Measurements from ENCODE around the gene DOK3.

GRCh38 chr5:177554474-177555111 is 45.0 kb upstream of the DOK3 start, which contains the start of gene FAM193B:
- TF ChIP-seq CTCF (IDR thresholded peaks at IDR 0.05) (peak in 2 of 4 donors; percentile 14 to 19), POLR2A (IDR thresholded peaks at IDR 0.05) (no peak)
